ENCODE results near the gene GRAMD1A.
A peak's percentile ranks its signal among the peaks of the same experiment; 100 is the strongest.

Gene GRAMD1A

GRCh38 chr19:35058370-35058769 lies 58.2 kb downstream of the GRAMD1A start:
- no peak for DNase-seq

DNA sequence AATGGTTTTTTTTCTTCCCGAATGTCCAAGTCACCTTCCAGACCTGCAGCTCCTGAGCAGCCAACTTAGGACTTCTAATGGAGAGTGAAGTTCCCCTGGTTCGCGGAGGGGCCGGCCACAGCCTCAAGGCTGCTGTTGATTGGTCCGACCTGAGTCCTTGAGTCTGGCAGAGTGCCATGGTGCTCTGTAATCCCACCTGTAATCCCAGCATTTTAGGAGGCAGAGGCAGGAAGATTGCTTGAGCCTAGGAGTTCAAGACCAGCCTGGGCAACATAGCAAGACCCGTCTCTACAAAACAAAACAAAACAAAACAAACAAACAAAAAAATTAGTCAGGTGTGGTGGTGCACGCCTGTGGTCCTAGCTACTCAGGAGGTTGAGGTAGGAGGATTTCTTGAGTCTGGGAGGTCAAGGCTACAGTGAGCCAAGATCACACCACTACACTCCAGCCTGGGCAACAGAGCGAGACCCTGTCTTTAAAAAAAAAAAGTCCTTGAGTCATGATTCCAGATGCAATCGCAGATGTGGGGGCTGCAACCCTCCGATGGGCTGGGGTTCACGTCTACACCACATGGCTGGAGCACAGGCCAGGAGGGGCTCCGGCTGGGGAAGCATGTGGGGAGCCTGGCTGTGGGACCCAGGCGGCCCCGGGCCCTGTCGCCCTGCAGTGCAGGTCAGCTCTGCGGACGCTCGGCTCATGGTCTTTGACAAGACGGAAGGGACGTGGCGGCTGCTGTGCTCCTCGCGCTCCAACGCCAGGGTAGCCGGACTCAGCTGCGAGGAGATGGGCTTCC lies 59.1 kb downstream of the GRAMD1A start:
- DNase-seq: no peak

- DNase-seq: no peak
Measured at GRCh38 chr19:35059799-35060091, 59.6 kb downstream of the GRAMD1A start.

DNA sequence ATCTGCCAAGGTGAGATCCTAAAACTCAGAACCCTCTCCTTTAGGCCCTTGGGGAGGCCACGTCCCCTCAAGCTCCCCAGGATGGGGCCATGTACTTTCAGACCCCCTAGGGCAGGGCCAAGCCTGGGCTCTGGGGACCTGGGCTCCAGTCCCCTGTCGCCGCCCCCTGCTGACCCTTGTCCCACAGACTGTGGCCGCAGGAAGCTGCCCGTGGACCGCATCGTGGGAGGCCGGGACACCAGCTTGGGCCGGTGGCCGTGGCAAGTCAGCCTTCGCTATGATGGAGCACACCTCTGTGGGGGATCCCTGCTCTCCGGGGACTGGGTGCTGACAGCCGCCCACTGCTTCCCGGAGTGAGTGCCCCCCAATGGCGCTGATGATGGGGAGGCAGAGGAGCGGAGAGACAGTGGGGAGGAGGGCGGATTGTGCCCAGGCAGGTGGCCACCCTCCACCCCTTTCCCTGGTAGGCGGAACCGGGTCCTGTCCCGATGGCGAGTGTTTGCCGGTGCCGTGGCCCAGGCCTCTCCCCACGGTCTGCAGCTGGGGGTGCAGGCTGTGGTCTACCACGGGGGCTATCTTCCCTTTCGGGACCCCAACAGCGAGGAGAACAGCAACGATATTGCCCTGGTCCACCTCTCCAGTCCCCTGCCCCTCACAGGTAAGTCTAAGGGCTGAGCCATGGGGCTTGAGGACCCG lies 60.2 kb downstream of the GRAMD1A start:
- DNase-seq: no peak

DNA sequence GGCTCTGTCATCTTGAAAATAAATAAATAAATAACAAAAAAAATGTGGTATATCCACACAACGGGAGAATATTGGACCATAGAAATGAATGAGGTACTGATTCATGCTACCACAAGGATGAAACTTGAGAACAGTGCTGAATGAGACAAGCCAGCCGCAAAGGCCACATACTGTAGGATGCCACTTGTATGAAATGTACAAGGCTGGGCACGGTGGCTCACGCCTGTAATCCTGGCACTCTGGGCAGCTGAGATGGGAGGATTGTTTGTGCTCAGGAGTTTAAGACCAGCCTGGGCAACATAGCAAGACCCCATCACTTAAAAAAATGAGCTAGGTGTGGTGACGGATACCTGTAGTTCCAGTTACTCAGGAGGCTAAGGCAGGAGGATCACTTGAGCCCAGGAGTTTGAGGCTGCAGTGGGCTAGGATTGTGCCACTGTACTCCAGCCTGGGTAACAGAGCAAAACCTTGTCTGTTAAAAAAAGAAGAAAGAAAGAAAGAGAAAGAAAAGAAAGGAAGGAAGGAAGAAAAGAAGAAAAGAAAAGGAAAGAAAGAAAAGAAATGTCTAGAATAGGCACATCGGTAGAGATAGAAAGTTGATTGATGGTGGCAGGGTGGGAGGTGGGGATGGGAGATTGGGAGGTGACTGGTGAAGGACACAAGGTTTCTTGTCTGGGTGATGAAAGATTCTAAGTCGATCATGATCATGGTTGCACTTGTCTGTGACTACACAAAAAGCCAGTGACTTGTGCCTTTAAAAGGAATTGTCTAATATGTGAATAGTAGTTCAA lies 61.7 kb downstream of the GRAMD1A start:
- DNase-seq: no peak

- no peak for DNase-seq
Measured at GRCh38 chr19:35062942-35063341, 62.8 kb downstream of the GRAMD1A start.

- no peak for DNase-seq
Measured at GRCh38 chr19:35063940-35064818, 64.1 kb downstream of the GRAMD1A start.

- DNase-seq: no peak
Measured at GRCh38 chr19:35065574-35065973, 65.5 kb downstream of the GRAMD1A start.

DNA sequence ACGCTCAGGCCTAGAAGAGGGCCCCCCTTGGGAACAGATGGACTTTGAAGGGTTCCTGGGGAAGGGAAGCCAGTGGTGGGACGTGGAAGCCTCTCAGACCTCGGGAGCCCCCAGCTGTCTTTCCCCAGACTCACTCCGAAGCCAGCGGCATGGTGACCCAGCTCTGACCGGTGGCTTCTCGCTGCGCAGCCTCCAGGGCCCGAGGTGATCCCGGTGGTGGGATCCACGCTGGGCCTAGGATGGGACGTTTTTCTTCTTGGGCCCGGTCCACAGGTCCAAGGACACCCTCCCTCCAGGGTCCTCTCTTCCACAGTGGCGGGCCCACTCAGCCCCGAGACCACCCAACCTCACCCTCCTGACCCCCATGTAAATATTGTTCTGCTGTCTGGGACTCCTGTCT lies 66.0 kb downstream of the GRAMD1A start:
- no peak for DNase-seq

- peak; percentile 21 to 70 for DNase-seq
Measured at GRCh38 chr19:35066691-35067563, 66.8 kb downstream of the GRAMD1A start.

GRCh38 chr19:35068941-35069634 lies 69.0 kb downstream of the GRAMD1A start:
- DNase-seq: no peak

DNA sequence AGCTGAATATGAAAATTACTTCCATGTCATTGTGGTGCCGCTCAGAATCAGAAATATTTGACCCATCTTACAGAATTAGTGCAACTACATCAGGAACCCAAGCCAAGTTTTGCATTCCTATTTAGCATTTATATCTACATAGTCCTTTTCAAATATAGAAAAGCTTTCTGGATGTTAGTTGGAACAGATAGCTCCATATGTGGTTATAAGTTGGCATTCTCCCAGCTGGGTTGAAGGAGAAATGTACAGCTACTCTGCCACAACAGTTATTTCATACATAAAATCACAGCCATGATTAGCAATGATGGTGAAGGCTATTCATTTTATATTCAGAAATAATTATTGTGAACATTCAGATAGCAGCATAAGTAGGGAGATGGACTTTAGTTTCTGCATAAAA lies 69.6 kb downstream of the GRAMD1A start:
- DNase-seq: no peak

DNA sequence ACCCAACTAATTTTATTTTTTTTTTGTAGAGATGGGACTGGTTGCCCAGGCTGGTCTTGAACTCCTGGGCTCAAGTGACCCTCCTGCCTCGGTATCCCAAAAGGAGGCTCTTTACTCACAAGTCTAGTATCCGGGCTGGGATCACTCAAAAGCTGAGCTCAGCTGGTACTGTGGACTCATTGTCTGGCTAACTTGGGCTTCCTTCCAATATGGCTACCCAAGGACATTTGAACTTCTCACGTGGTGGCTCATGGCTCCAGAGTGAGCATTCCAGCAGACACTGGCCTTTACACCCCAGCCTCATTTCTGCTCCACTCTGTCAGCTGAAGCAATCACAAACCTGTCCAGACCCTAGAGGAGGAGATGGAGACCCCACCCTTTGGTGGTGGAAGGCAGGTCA lies 70.3 kb downstream of the GRAMD1A start:
- no peak for DNase-seq

GRCh38 chr19:35073516-35073915 lies 73.4 kb downstream of the GRAMD1A start:
- no peak for DNase-seq

DNA sequence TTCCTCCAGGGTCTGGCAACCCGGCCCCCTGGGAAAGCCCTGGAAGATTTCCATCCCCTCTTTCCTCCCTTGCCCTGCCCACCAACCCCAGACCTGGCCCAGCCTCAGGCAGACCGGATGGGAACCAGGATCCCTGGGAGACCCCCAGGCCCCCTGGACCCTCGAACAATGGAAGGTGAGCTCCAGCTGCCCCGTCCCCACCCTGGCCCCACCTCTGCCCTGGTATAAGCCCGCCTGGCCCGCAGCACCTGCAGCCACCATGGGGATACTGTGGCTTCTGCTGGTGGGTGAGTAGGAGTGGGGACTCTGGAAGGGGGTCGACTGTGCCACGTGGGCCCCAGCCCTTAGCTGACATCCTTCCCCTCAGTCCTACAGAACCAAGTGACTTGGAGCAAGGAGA lies 73.8 kb downstream of the GRAMD1A start:
- DNase-seq: no peak

DNA sequence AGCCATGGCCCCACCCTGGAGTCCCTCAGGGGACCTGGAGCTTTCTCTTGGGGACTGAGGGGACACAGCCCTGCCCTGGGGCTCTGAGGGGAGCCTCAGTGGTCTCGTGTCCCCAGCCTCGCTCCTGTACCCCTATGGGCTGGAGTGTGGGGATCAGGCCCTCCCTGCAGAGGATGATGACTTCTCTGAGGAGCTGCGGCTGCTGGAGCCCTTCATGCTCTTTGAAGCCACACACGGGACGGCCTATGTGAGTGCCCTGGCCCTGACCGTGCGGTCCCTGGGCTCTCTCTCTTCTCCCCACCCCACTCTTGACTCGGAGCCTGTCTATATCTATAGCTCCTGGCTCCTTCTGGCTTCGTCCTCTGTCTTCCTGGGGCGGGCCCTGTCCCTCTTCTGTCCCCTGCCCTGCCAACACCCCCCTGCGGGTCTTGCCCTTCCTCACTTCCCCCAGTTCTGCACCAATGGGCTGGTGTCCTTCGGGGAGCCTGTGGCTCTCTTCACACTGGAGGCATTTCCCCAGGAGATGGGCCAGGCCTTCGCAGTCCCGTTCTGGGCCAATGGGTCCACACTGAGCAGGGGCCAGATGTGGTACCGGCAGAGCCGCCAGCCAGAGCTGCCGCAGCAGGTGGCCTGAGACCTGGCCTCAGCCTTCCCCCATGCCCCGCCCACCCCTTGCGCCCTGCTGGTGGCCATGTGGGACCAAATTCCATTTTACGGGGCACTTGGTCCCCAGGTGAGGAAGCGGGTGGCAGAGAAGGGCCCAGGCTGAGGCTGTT lies 74.5 kb downstream of the GRAMD1A start:
- no peak for DNase-seq

GRCh38 chr19:35075202-35076025 lies 75.3 kb downstream of the GRAMD1A start:
- DNase-seq: no peak

DNA sequence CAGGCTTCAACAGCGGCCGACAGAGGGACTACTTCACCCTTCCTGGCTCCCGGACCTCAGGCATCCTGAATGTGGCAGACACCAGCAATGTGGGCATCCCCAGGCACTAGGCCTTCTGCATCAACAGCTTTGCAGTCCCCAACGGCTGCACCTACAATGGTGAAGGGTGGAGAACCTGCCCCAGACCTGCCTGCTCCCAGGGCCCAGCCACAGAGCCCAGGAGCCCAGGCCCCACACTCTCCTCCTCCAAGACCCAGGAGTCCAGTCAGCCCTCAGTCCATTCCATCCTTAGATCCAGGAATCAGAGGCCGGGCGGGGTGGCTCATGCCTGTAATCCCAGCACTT lies 75.9 kb downstream of the GRAMD1A start:
- no peak for DNase-seq
